ENCODE measurements around the gene C10orf90. TPM values are rescaled to one million over a fixed set of nuclear protein-coding genes. Genes with fewer than 3 reads are reported as not detected.

C10orf90 gene
- total and polyA plus RNA-seq, 2 of the 8 experiments (the other 6 are each of a cell fraction or from before 2014, with no cell fraction given) = 0.21 TPM; not detected in 1

GRCh38 chr10:126674741-126675515, 4.4 kb upstream of the C10orf90 start:
- CTCF ChIA-PET (ENCODE audit: partially characterized antibody) = no interaction called here
- TF ChIP-seq GTF2F1 (IDR thresholded peaks at IDR 0.05; ENCODE audit: borderline replicate concordance, low read depth, low read length) = no peak
- Histone ChIP-seq H2AK5ac (ENCODE audit: low read depth, low read length) (no peak overlapping the region), H3K23ac (ENCODE audit: insufficient read length) (no peak overlapping the region), H2BK12ac (ENCODE audit: low read depth, low read length) (no peak overlapping the region), H3K4me2 (ENCODE audit: insufficient read depth in 1 of 2, low read depth in 2 of 2, low read length in 2 of 2) (no peak overlapping the region), H3K4me3 (ENCODE audit: extremely low read depth in 1 of 4, insufficient read depth in 2 of 4, low read depth in 3 of 4, low read length in 4 of 4) (no peak overlapping the region), H4K20me1 (replicated peaks in 1 of 2; ENCODE audit: control insufficient read depth in 1 of 2, insufficient read depth in 2 of 2, low read length in 2 of 2) (no peaks in the 10 kb centered on the region), H3K56ac (replicated peaks; ENCODE audit: insufficient read length, low read depth, low read length) (no peak overlapping the region), H3K36me3 (ENCODE audit: control insufficient read depth in 2 of 4, insufficient read depth in 4 of 4, low read length in 3 of 4) (no peaks in the 10 kb centered on the region), H3K4ac (replicated peaks; ENCODE audit: insufficient read length, low read depth, low read length) (no peak overlapping the region), H2BK20ac (ENCODE audit: low read length) (no peak overlapping the region), H3K23me2 (ENCODE audit: low read depth, low read length) (no peaks in the 10 kb centered on the region), H3K79me1 (ENCODE audit: low read depth, low read length) (no peaks in the 10 kb centered on the region), H4K91ac (replicated peaks; ENCODE audit: insufficient read length, low read length) (no peak overlapping the region), H4K5ac (ENCODE audit: insufficient read length, low read depth, low read length) (no peak overlapping the region), H2BK120ac (replicated peaks; ENCODE audit: low read depth, low read length) (no peak overlapping the region), H3K9me3 (ENCODE audit: insufficient read depth in 2 of 2, low read depth in 1 of 2, low read length in 1 of 2) (no peaks in the 10 kb centered on the region), H3K9ac (replicated peaks in 1 of 4; ENCODE audit: extremely low read depth in 1 of 4, low read depth in 3 of 4, low read length in 3 of 4) (no peak overlapping the region), H3K18ac (ENCODE audit: extremely low read depth, low read length) (no peak overlapping the region), H3K79me2 (ENCODE audit: control insufficient read depth in 1 of 2, insufficient read depth in 2 of 2, low read length in 2 of 2) (no peaks in the 10 kb centered on the region), H3K4me1 (replicated peaks in 1 of 4; ENCODE audit: control insufficient read depth in 3 of 4, insufficient read depth in 4 of 4, low read length in 3 of 4) (no peaks in the 10 kb centered on the region), H3K27ac (ENCODE audit: low read depth, low read length) (no peak overlapping the region), H2BK5ac (ENCODE audit: low read depth, low read length) (no peak overlapping the region), H2BK15ac (ENCODE audit: low read length) (no peak overlapping the region), H3K14ac (ENCODE audit: insufficient read length) (no peak overlapping the region), H3K27me3 (replicated peaks in 1 of 4; ENCODE audit: control insufficient read depth in 3 of 4, extremely low read depth in 1 of 4, insufficient read depth in 3 of 4, low read length in 3 of 4) (no peaks in the 10 kb centered on the region), H2AFZ (ENCODE audit: low read length) (no peak overlapping the region), H4K8ac (ENCODE audit: extremely low read depth, insufficient read depth, low read length) (no peak overlapping the region)
- POLR2A ChIA-PET (ENCODE audit: partially characterized antibody) = no interaction called here
- WGBS, 2 experiments (ENCODE audit: extremely low coverage in 1 of 2, insufficient coverage in 1 of 2, insufficient read length in 1 of 2, insufficient replicate concordance in 2 of 2, low coverage in 1 of 2, low lambda C conversion rate in 2 of 2, missing lambda C conversion rate in 1 of 2) = 90% methylated on average over 6 of the region's 6 CpGs; no CpG with 5 or more reads in 1 of the 2 experiments
- FAIRE-seq = no peak
- no peak for DNase-seq (ENCODE audit: low read depth in 1 of 2, low spot score in 2 of 2)

All from H1 (cell line).